Type B pancreatic cell (in vitro differentiated cells): ENCODE data around the gene PSMC5. TPM values are rescaled to one million over a fixed set of nuclear protein-coding genes. Genes with fewer than 3 reads are reported as not detected.

Experiments
- DNase-seq: peaks from one replicate; pipeline ENCODE4 v3.0.0; 2021; ENCODE audit warnings: mixed read lengths; ENCODE audit not compliant: unreplicated experiment; ENCODE audit errors: extremely low spot score
- H3K27ac Mint-ChIP-seq: 2 replicates; pipeline ENCODE4 v1.8.0; 2021; ENCODE audit warnings: mild to moderate bottlenecking, mixed read lengths
- H3K27me3 Mint-ChIP-seq: 2 replicates; pipeline ENCODE4 v1.8.0; 2021; ENCODE audit warnings: mixed read lengths
- H3K36me3 Mint-ChIP-seq: 2 replicates; pipeline ENCODE4 v1.8.0; 2021; ENCODE audit warnings: mixed read lengths
- H3K4me1 Mint-ChIP-seq: one replicate; pipeline ENCODE4 v1.8.0; 2021; ENCODE audit warnings: mixed read lengths; ENCODE audit not compliant: unreplicated experiment
- H3K4me3 Mint-ChIP-seq: 2 replicates; pipeline ENCODE4 v1.8.0; 2021; ENCODE audit warnings: mild to moderate bottlenecking, mixed read lengths
- H3K9me3 Mint-ChIP-seq: 2 replicates; pipeline ENCODE4 v1.8.0; 2021; ENCODE audit warnings: mixed read lengths
- CTCF ChIP-seq: fragments of 200-600 bp; sonication (generic); conservative IDR thresholded peaks from 2 replicates; pipeline ENCODE4 v1.5.0; 2021; ENCODE audit warnings: antibody characterized with exemption, mild to moderate bottlenecking
- total RNA-seq: library from RNA; stranded (reverse); gene quantifications from 2 replicates; pipeline ENCODE4 v1.2.1, GENCODE V29; 2021; ENCODE audit warnings: low replicate concordance

Gene PSMC5
- total RNA-seq, 1 donor from 2014 or later, result 112 TPM

DNA sequence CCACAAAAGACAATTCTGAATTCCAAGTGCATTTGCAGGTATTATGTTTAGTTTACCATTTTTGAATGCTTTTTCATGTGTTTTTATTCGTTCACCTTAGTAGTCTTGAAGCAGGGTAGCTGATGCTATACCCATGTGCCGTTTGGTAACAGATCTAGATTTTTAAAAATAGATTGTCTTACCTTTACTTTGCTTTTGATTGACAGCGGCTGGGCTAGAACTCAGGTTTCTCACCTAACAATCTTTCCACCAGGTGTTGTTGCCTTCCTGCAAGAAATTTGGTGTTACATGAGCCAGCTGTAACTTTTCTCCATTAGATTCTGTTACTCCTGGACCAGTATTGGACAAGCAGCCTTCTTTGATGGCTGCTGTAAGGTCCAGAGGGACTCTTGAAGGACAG is 1.7 kb downstream of the PSMC5 start:
- Mint-ChIP-seq H3K9me3 (no peaks in the 10 kb centered on the region), H3K4me3 (peak overlapping the region; percentile 96)

DNA sequence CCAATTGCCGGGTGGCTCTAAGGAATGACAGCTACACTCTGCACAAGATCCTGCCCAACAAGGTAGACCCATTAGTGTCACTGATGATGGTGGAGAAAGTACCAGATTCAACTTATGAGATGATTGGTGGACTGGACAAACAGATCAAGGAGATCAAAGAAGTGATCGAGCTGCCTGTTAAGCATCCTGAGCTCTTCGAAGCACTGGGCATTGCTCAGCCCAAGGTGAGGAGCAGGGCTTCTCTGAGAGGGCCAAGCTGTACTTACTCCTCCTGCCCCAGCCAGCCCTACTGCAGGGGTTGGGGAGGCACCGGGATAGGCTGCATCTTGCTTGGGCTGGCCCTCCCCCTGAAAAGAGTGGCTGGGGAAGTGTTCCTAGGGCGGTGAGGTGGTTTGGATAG is 3.0 kb downstream of the PSMC5 start:
- H3K9me3 Mint-ChIP-seq, result no peaks in the 10 kb centered on the region
- peaks cover 27% of the 10 kb centered on the region for H3K36me3 Mint-ChIP-seq
- TF ChIP-seq CTCF, result no peak
- DNase-seq, result no peak
- no peaks in the 10 kb centered on the region for H3K27me3 Mint-ChIP-seq
- no peak overlapping the region for H3K4me3 Mint-ChIP-seq
- peaks cover 30% of the 10 kb centered on the region for H3K4me1 Mint-ChIP-seq
- H3K27ac Mint-ChIP-seq, result peak overlapping the region; percentile 48

More for the DNA sequence above, 1.7 kb downstream of the PSMC5 start:
- peaks cover 34% of the 10 kb centered on the region for H3K36me3 Mint-ChIP-seq
- no peak overlapping the region for H3K27ac Mint-ChIP-seq
- H3K4me1 Mint-ChIP-seq, result peaks cover 37% of the 10 kb centered on the region
- no peak for TF ChIP-seq CTCF
- H3K27me3 Mint-ChIP-seq, result no peaks in the 10 kb centered on the region
- DNase-seq, result no peak

DNA sequence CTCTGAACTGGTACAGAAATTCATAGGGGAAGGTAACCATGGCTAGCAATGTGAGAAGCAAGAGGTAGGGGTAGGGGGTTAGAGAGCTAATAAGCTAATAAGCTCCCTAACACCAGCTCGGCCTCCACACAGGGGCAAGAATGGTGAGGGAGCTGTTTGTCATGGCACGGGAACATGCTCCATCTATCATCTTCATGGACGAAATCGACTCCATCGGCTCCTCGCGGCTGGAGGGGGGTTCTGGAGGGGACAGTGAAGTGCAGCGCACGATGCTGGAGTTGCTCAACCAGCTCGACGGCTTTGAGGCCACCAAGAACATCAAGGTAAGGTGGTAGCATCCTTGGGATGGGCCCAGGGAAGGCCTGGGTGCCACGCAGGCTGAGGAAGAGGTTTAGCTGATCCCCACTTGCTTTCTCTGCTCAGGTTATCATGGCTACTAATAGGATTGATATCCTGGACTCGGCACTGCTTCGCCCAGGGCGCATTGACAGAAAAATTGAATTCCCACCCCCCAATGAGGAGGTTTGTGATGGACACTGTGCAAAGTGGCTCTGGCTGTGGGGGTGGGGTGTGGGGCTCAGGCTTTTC is 3.8 kb downstream of the PSMC5 start:
- no peak for DNase-seq
- Mint-ChIP-seq H3K4me1 (peaks cover 26% of the 10 kb centered on the region), H3K27me3 (no peaks in the 10 kb centered on the region), H3K9me3 (no peaks in the 10 kb centered on the region), H3K36me3 (peaks cover 31% of the 10 kb centered on the region), H3K27ac (peak overlapping the region; percentile 48), H3K4me3 (peak overlapping the region; percentile 18)
- TF ChIP-seq CTCF, result no peak

GRCh38 chr17:63831505-63831904 is 4.3 kb downstream of the PSMC5 start:
- H3K4me3 Mint-ChIP-seq, result no peak overlapping the region
- H3K27me3 Mint-ChIP-seq, result no peaks in the 10 kb centered on the region
- no peak for DNase-seq
- H3K36me3 Mint-ChIP-seq, result peaks cover 31% of the 10 kb centered on the region
- no peaks in the 10 kb centered on the region for H3K9me3 Mint-ChIP-seq
- no peak overlapping the region for H3K27ac Mint-ChIP-seq
- peaks cover 21% of the 10 kb centered on the region for H3K4me1 Mint-ChIP-seq
- TF ChIP-seq CTCF, result no peak

GRCh38 chr17:63832014-63832413 is 4.8 kb downstream of the PSMC5 start:
- TF ChIP-seq CTCF, result no peak
- Mint-ChIP-seq H3K27me3 (no peaks in the 10 kb centered on the region), H3K9me3 (no peaks in the 10 kb centered on the region), H3K36me3 (peaks cover 34% of the 10 kb centered on the region), H3K27ac (no peak overlapping the region), H3K4me1 (peaks cover 15% of the 10 kb centered on the region), H3K4me3 (no peak overlapping the region)
- no peak for DNase-seq

GRCh38 chr17:63832455-63832854 is 5.2 kb downstream of the PSMC5 start:
- Mint-ChIP-seq H3K4me3 (no peak overlapping the region), H3K9me3 (no peaks in the 10 kb centered on the region), H3K4me1 (peaks cover 12% of the 10 kb centered on the region), H3K27me3 (no peaks in the 10 kb centered on the region), H3K27ac (no peak overlapping the region), H3K36me3 (peaks cover 34% of the 10 kb centered on the region)
- TF ChIP-seq CTCF, result peak; percentile 37
- DNase-seq, result no peak
